CD14-positive monocyte (primary cell): Measurements from ENCODE around the gene AGFG1. TPM values are rescaled to one million over a fixed set of nuclear protein-coding genes. Genes with fewer than 3 reads are reported as not detected.

Experiments used
- DNase-seq, 3 donors: peaks; one replicate each; pipeline ENCODE4 v3.0.0-alpha.2; 2011 to 2022
- H2AFZ ChIP-seq: 2 replicates; pipeline ENCODE4 v1.6.0; 2012; ENCODE audit warnings: mild to moderate bottlenecking, low read depth, low read length, inconsistent platforms; ENCODE audit not compliant: insufficient read depth, poor library complexity, severe bottlenecking
- H3K27ac ChIP-seq, 2 donors: 1 replicate in 1 of 2; 2 replicates in 1 of 2; pipeline ENCODE4 v1.5.1; 2012 to 2013; ENCODE audit warnings: low read length in 2 of 2, control low read depth in 1 of 2, inconsistent platforms in 1 of 2, low read depth in 1 of 2, mild to moderate bottlenecking in 1 of 2
- H3K27me3 ChIP-seq, 2 donors: one replicate each; pipeline versions ENCODE4 v1.6.0 to v1.6.1; 2011 to 2013; ENCODE audit warnings: low read length in 2 of 2; ENCODE audit not compliant: control insufficient read depth in 2 of 2, insufficient read depth in 2 of 2
- H3K36me3 ChIP-seq, 2 donors: replicated peaks in 1 of 2; 1 replicate in 1 of 2; 2 replicates in 1 of 2; pipeline versions ENCODE4 v1.5.1 to v1.6.1; 2012 to 2013; ENCODE audit warnings: low read length in 2 of 2, control low read depth in 1 of 2, inconsistent platforms in 1 of 2, mild to moderate bottlenecking in 1 of 2; ENCODE audit not compliant: insufficient read depth in 2 of 2, control insufficient read depth in 1 of 2
- H3K4me1 ChIP-seq, 2 donors: 1 replicate in 1 of 2; 2 replicates in 1 of 2; pipeline versions ENCODE4 v1.5.1 to v1.6.1; 2012 to 2013; ENCODE audit warnings: low read length in 2 of 2, control low read depth in 1 of 2, inconsistent platforms in 1 of 2, mild to moderate bottlenecking in 1 of 2, moderate library complexity in 1 of 2; ENCODE audit not compliant: insufficient read depth in 2 of 2, control insufficient read depth in 1 of 2
- H3K4me2 ChIP-seq: replicated peaks from 2 replicates; pipeline ENCODE3; 2012; ENCODE audit warnings: low read length, moderate library complexity, mild to moderate bottlenecking; ENCODE audit not compliant: poor library complexity, severe bottlenecking; ENCODE audit errors: extremely low read depth
- H3K4me3 ChIP-seq, 3 experiments: fragments of 200-600 bp in 1 of 3; sonication (generic) in 1 of 3; replicated peaks in 1 of 3; 1 replicate in 2 of 3; 2 replicates in 1 of 3; pipeline ENCODE4 v1.5.1; 2011 to 2013; ENCODE audit warnings: low read length in 3 of 3, mild to moderate bottlenecking in 3 of 3, control low read depth in 2 of 3, low read depth in 2 of 3, inconsistent platforms in 1 of 3, moderate library complexity in 1 of 3
- H3K79me2 ChIP-seq: 2 replicates; pipeline ENCODE4 v1.6.0; 2012; ENCODE audit warnings: mild to moderate bottlenecking, control low read depth, inconsistent platforms, low read length, moderate library complexity; ENCODE audit not compliant: insufficient read depth
- H3K9ac ChIP-seq: 2 replicates; pipeline ENCODE4 v1.6.0; 2017; ENCODE audit warnings: low read length, mild to moderate bottlenecking; ENCODE audit not compliant: insufficient read depth, poor library complexity, severe bottlenecking
- H3K9me3 ChIP-seq, 2 donors: replicated peaks in 1 of 2; 1 replicate in 1 of 2; 2 replicates in 1 of 2; pipeline versions ENCODE4 v1.5.1 to v1.6.1; 2012 to 2013; ENCODE audit warnings: low read length in 2 of 2, control low read depth in 1 of 2; ENCODE audit not compliant: control insufficient read depth in 1 of 2, insufficient read depth in 1 of 2
- H4K20me1 ChIP-seq: 2 replicates; pipeline ENCODE4 v1.6.0; 2012; ENCODE audit warnings: mild to moderate bottlenecking, low read length, control low read depth, moderate library complexity; ENCODE audit not compliant: insufficient read depth
- H3K27ac Mint-ChIP-seq, 7 donors: one replicate each; pipeline ENCODE4 v1.8.0; 2020; ENCODE audit warnings: mild to moderate bottlenecking in 7 of 7, mixed read lengths in 7 of 7, moderate library complexity in 6 of 7, inconsistent platforms in 2 of 7
- H3K27me3 Mint-ChIP-seq, 3 donors: one replicate each; pipeline ENCODE4 v1.8.0; 2021 to 2022; ENCODE audit warnings: low read depth in 3 of 3, mild to moderate bottlenecking in 3 of 3, mixed read lengths in 3 of 3, moderate library complexity in 3 of 3, inconsistent platforms in 1 of 3
- H3K36me3 Mint-ChIP-seq, 2 donors: one replicate each; pipeline ENCODE4 v1.8.0; 2020; ENCODE audit warnings: mixed read lengths in 2 of 2, inconsistent platforms in 1 of 2, mild to moderate bottlenecking in 1 of 2
- H3K4me1 Mint-ChIP-seq: one replicate; pipeline ENCODE4 v1.8.0; 2020; ENCODE audit warnings: mild to moderate bottlenecking, mixed read lengths
- H3K4me3 Mint-ChIP-seq, 2 donors: one replicate each; pipeline ENCODE4 v1.8.0; 2020; ENCODE audit warnings: mild to moderate bottlenecking in 2 of 2, mixed read lengths in 2 of 2, moderate library complexity in 1 of 2
- H3K9me3 Mint-ChIP-seq, 7 donors: one replicate each; pipeline ENCODE4 v1.8.0; 2020 to 2022; ENCODE audit warnings: mixed read lengths in 7 of 7, mild to moderate bottlenecking in 6 of 7, moderate library complexity in 6 of 7, inconsistent platforms in 2 of 7
- CTCF ChIP-seq: fragments of 200-600 bp; IDR thresholded peaks from one replicate; pipeline ENCODE4 v1.8.0; 2022; ENCODE audit warnings: antibody characterized with exemption, mild to moderate bottlenecking
- WGBS: methylation state at CpG from one replicate; pipeline ENCODE4 v1.1.5; 2013; ENCODE audit warnings: missing lambda C conversion rate; ENCODE audit not compliant: insufficient coverage; 5-methylcytosine and 5-hydroxymethylcytosine counted together
- intact Hi-C, 2 donors: fragments of 100-400 bp; cut with micrococcal nuclease; formaldehyde crosslinking; loops; one replicate each; pipeline versions ENCODE4 v1.15.0 to v1.15.1; 2023
- polyA plus RNA-seq, 3 donors: library from polyadenylated mRNA; depleted of rRNA in 1 of 3; unstranded in 2 of 3; stranded (reverse) in 1 of 3; fragments of 300-500 nt in 2 of 3; fragments of >200 nt in 1 of 3; fragmentation: Illumina TruSeq in 2 of 3; gene quantifications; 1 replicate in 2 of 3; 2 replicates in 1 of 3; pipeline ENCODE4 v1.2.3, GENCODE V29; 2012 to 2021

The AGFG1 gene
- polyA plus RNA-seq, 3 donors, result 17.3 to 76.1 (median 56.9) TPM

- Mint-ChIP-seq H3K4me1 (peaks cover 27% of the 10 kb centered on the region), H3K36me3 (peaks cover 29 to 38% of the 10 kb centered on the region in 2 donors), H3K9me3 (no peaks in the 10 kb centered on the region), H3K27me3 (no peaks in the 10 kb centered on the region), H3K4me3 (no peak overlapping the region), H3K27ac (no peak overlapping the region)
- peaks cover 15 to 19% of the 10 kb centered on the region in 2 donors for H3K4me1 ChIP-seq
- no peaks in the 10 kb centered on the region for H3K27me3 ChIP-seq
- no peak overlapping the region for H3K9ac ChIP-seq
- DNase-seq, result no peak
- whole genome bisulfite sequencing, result no CpG with 5 or more reads among the region's 3 CpGs
- no peak overlapping the region for H3K4me3 ChIP-seq
- H3K27ac ChIP-seq, result no peak overlapping the region
- intact Hi-C loops, result no loop called here
- H2AFZ ChIP-seq, result no peak overlapping the region
- peaks cover 99% of the 10 kb centered on the region for H4K20me1 ChIP-seq
- no peak overlapping the region for H3K4me2 ChIP-seq
- H3K36me3 ChIP-seq, result peaks cover 28 to 32% of the 10 kb centered on the region in 2 donors
- TF ChIP-seq CTCF, result no peak
- H3K9me3 ChIP-seq, result no peaks in the 10 kb centered on the region
- H3K79me2 ChIP-seq, result peaks cover 99% of the 10 kb centered on the region
These were observed 19.4 kb downstream of the AGFG1 start for GRCh38 chr2:227491386-227491785.

GRCh38 chr2:227493524-227493923 is 21.6 kb downstream of the AGFG1 start:
- H3K4me3 Mint-ChIP-seq, result no peak overlapping the region
- WGBS, result 100% methylated on average over 1 of the region's 2 CpGs
- peaks cover 11 to 13% of the 10 kb centered on the region in 2 donors for H3K4me1 ChIP-seq

More at GRCh38 chr2:227493524-227493923, 21.6 kb downstream of the AGFG1 start:
- no peak for DNase-seq
- H3K9ac ChIP-seq, result no peak overlapping the region
- H3K36me3 ChIP-seq, result peaks cover 32 to 33% of the 10 kb centered on the region in 2 donors
- H3K27me3 Mint-ChIP-seq, result no peaks in the 10 kb centered on the region
- H3K27me3 ChIP-seq, result no peaks in the 10 kb centered on the region
- no peak overlapping the region for H2AFZ ChIP-seq
- H3K4me2 ChIP-seq, result no peak overlapping the region
- H3K4me1 Mint-ChIP-seq, result peaks cover 16% of the 10 kb centered on the region
- H3K9me3 ChIP-seq, result no peaks in the 10 kb centered on the region
- no peaks in the 10 kb centered on the region for H3K9me3 Mint-ChIP-seq
- peak overlapping the region in 1 of 7 donors; percentile 79 for H3K27ac Mint-ChIP-seq
- H3K79me2 ChIP-seq, result peaks cover 99% of the 10 kb centered on the region
- no peak overlapping the region for H3K27ac ChIP-seq
- intact Hi-C loops, result no loop called here
- H3K36me3 Mint-ChIP-seq, result peaks cover 33 to 42% of the 10 kb centered on the region in 2 donors
- TF ChIP-seq CTCF, result no peak
- peaks cover 99% of the 10 kb centered on the region for H4K20me1 ChIP-seq
- no peak overlapping the region for H3K4me3 ChIP-seq
